ENCODE data around the gene BAZ1A. TPM values are rescaled to one million over a fixed set of nuclear protein-coding genes. Genes with fewer than 3 reads are reported as not detected.

BAZ1A gene
- total RNA-seq, 1 experiment from 2014 or later, result 136 TPM

DNA sequence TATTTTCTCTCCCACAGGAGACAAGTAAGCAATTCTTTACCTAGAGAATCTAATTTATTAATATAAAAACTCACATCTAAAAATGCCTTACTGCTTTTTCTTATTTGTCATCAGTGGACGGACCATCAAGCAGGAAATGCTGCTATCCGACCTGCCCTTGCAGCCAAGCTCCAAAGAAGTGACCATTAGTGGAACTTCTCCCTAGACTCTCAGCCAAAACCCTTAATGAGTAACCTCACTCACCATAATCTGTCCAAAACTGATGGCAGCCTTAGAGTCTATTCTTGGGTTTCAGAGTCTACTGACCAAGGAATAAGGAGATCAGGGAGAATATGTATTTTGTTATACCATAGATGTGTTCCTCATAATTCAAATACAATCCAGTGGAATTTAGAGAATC, 99.8 kb downstream of the BAZ1A start:
- Histone ChIP-seq H3K27me3 (ENCODE audit: low read length) (no peaks in the 10 kb centered on the region), H4K20me1 (ENCODE audit: insufficient read depth, low read depth, low read length) (no peaks in the 10 kb centered on the region), H3K27ac (ENCODE audit: low read length) (no peak overlapping the region), H3K9ac (ENCODE audit: low read length) (no peak overlapping the region), H3K9me3 (ENCODE audit: low read length) (no peaks in the 10 kb centered on the region), H3K9me2 (replicated peaks; ENCODE audit: insufficient read depth, low read length) (no peaks in the 10 kb centered on the region), H3K4me2 (ENCODE audit: low read depth, low read length, poor library complexity, severe bottlenecking) (no peak overlapping the region), H3K4me3 (ENCODE audit: low read length) (no peak overlapping the region), H2AFZ (ENCODE audit: low read length) (no peak overlapping the region), H3K79me2 (ENCODE audit: low read length) (peaks cover 24% of the 10 kb centered on the region), H3K36me3 (ENCODE audit: insufficient read depth, low read length) (peaks cover 71% of the 10 kb centered on the region), H3K4me1 (ENCODE audit: low read length) (no peaks in the 10 kb centered on the region)
- DNase-seq, result no peak

DNA sequence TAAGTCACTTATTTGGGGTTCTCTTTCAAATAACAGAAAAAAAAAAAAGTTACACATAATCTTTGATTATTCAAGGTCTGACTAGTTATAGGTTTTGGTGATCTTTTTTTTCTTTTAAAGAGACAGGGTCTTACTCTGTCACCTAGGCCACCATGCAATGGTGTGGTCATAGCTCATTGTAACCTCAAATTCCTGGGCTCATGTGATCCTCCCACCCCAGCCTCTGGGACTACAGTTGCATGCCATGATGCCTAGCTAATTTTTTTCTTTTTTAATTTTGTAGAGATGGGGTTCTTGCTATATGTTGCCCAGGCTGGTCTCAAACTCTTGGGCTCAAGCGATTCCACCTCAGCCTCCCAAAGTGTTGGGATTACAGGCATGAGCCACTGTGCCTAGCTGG, 104.3 kb downstream of the BAZ1A start:
- Histone ChIP-seq H3K36me3 (ENCODE audit: insufficient read depth, low read length) (peaks cover 62% of the 10 kb centered on the region; the same call in 1 of the 2 replicates), H3K4me2 (ENCODE audit: low read depth, low read length, poor library complexity, severe bottlenecking) (no peak overlapping the region), H4K20me1 (ENCODE audit: insufficient read depth, low read depth, low read length) (no peaks in the 10 kb centered on the region), H3K4me1 (ENCODE audit: low read length) (peaks cover 38% of the 10 kb centered on the region), H3K27ac (ENCODE audit: low read length) (no peak overlapping the region), H3K27me3 (ENCODE audit: low read length) (no peaks in the 10 kb centered on the region), H3K9me2 (replicated peaks; ENCODE audit: insufficient read depth, low read length) (no peaks in the 10 kb centered on the region), H2AFZ (ENCODE audit: low read length) (no peak overlapping the region), H3K4me3 (ENCODE audit: low read length) (no peak overlapping the region), H3K9ac (ENCODE audit: low read length) (no peak overlapping the region), H3K9me3 (ENCODE audit: low read length) (no peaks in the 10 kb centered on the region), H3K79me2 (ENCODE audit: low read length) (peaks cover 42% of the 10 kb centered on the region)
- no peak for DNase-seq

DNA sequence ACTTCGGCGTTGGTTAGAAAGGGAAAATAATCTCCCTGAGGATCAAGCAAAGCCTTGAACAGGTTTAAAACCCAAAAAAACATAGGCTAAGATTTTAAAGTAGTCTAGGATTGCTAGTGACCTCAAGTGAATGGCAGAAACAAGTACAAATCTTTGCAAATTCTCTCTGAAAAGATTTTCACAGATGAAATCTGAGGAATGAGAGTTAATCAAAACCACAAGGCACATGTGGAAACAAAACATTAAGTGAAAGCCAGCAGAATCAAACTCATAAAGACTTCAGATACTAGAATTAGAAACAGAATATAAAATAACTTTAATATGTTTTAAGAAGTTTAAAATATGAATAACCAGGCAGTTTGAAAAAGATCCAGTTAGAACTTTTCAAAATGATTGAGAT, 108.6 kb downstream of the BAZ1A start:
- H3K9me2 ChIP-seq (replicated peaks; ENCODE audit: insufficient read depth, low read length), result no peaks in the 10 kb centered on the region
- H3K27me3 ChIP-seq (ENCODE audit: low read length), result no peaks in the 10 kb centered on the region
- H3K9me3 ChIP-seq (ENCODE audit: low read length), result no peaks in the 10 kb centered on the region
- no peak for DNase-seq
- no peak overlapping the region for H2AFZ ChIP-seq (ENCODE audit: low read length)
- no peak overlapping the region for H3K9ac ChIP-seq (ENCODE audit: low read length)
- peaks cover 68% of the 10 kb centered on the region for H3K36me3 ChIP-seq (ENCODE audit: insufficient read depth, low read length)
- no peak overlapping the region for H3K4me3 ChIP-seq (ENCODE audit: low read length)
- peak overlapping the region; percentile 29 for H3K4me2 ChIP-seq (ENCODE audit: low read depth, low read length, poor library complexity, severe bottlenecking)
- H3K79me2 ChIP-seq (ENCODE audit: low read length), result peaks cover 42% of the 10 kb centered on the region
- H4K20me1 ChIP-seq (ENCODE audit: insufficient read depth, low read depth, low read length), result no peaks in the 10 kb centered on the region
- H3K27ac ChIP-seq (ENCODE audit: low read length), result peak overlapping the region; percentile 46
- H3K4me1 ChIP-seq (ENCODE audit: low read length), result peaks cover 49% of the 10 kb centered on the region

DNA sequence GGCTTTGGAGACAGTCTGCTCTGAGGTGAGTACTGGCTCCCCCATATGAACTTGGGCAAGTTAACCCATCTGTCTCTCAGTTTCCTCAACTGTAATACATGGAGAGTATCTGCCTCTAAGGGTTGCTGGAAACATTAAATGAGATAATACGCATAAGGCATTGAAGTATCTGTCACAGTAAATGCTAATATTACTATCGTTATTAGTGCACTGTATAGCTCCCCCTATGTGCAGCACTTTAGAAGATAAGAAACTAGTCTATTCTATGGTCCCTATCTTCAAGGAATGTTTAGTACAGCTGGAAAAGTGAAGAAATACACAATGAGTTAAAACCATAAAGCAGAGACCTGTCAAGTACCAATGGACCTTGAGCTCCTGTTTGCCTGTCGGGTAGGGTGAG, 109.1 kb downstream of the BAZ1A start:
- peaks cover 73% of the 10 kb centered on the region for H3K36me3 ChIP-seq (ENCODE audit: insufficient read depth, low read length)

DNA sequence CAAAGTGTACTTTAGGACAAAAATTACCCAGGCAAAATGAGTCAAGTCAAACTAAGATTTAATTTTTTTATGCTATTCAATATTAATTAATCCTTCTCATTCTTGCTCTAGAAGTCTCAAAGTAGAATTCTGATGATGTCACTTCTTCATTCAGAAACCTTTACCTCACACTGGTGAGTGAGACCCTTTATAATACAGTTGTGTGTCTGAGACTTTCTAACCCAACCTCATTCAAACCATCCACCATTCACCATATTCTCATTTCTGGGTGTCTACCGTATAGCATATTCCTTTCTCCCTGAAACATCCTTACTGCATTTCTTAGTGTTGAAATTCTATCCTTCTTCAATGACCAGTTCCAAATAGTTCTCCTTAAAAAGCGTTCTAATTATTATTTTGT, 119.9 kb downstream of the BAZ1A start:
- Histone ChIP-seq H3K4me2 (ENCODE audit: low read depth, low read length, poor library complexity, severe bottlenecking) (no peak overlapping the region), H3K4me1 (ENCODE audit: low read length) (no peaks in the 10 kb centered on the region), H3K27ac (ENCODE audit: low read length) (no peak overlapping the region), H2AFZ (ENCODE audit: low read length) (no peak overlapping the region), H3K9me2 (replicated peaks; ENCODE audit: insufficient read depth, low read length) (no peaks in the 10 kb centered on the region), H4K20me1 (ENCODE audit: insufficient read depth, low read depth, low read length) (no peaks in the 10 kb centered on the region), H3K27me3 (ENCODE audit: low read length) (no peaks in the 10 kb centered on the region), H3K79me2 (ENCODE audit: low read length) (no peaks in the 10 kb centered on the region), H3K9ac (ENCODE audit: low read length) (no peak overlapping the region), H3K9me3 (ENCODE audit: low read length) (no peaks in the 10 kb centered on the region), H3K36me3 (ENCODE audit: insufficient read depth, low read length) (peaks cover 48% of the 10 kb centered on the region), H3K4me3 (ENCODE audit: low read length) (no peak overlapping the region)
- DNase-seq, result no peak

More for the DNA sequence above, 109.1 kb downstream of the BAZ1A start:
- H3K27me3 ChIP-seq (ENCODE audit: low read length), result no peaks in the 10 kb centered on the region
- no peaks in the 10 kb centered on the region for H3K9me2 ChIP-seq (replicated peaks; ENCODE audit: insufficient read depth, low read length)
- H3K27ac ChIP-seq (ENCODE audit: low read length), result peak overlapping the region; percentile 46
- H3K9me3 ChIP-seq (ENCODE audit: low read length), result no peaks in the 10 kb centered on the region
- H3K79me2 ChIP-seq (ENCODE audit: low read length), result peaks cover 44% of the 10 kb centered on the region
- H4K20me1 ChIP-seq (ENCODE audit: insufficient read depth, low read depth, low read length), result no peaks in the 10 kb centered on the region
- peak; percentile 45 for DNase-seq
- no peak overlapping the region for H3K9ac ChIP-seq (ENCODE audit: low read length)
- H3K4me1 ChIP-seq (ENCODE audit: low read length), result peaks cover 49% of the 10 kb centered on the region
- no peak overlapping the region for H3K4me3 ChIP-seq (ENCODE audit: low read length)
- H3K4me2 ChIP-seq (ENCODE audit: low read depth, low read length, poor library complexity, severe bottlenecking), result peak overlapping the region; percentile 29
- H2AFZ ChIP-seq (ENCODE audit: low read length), result no peak overlapping the region

DNA sequence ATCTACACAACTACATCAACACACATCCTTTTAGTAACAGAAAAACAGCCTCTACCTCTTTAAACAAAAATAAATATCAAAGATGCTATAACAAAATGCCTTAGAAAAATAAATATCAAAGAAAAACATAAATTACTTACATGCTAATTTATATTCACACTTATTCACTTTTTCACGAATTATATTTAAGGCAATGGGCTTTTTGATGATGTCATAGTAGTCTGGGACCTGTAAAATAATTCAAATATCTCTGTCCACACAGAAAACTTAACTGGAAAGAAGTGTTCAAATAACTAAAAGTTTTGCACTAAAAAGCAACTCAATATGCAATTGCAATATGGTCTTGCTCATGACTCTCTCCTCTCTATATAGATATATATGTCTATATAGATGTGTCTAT, 120.5 kb downstream of the BAZ1A start:
- no peaks in the 10 kb centered on the region for H3K4me1 ChIP-seq (ENCODE audit: low read length)
- no peak overlapping the region for H3K9ac ChIP-seq (ENCODE audit: low read length)
- H3K79me2 ChIP-seq (ENCODE audit: low read length), result no peaks in the 10 kb centered on the region
- no peaks in the 10 kb centered on the region for H3K9me3 ChIP-seq (ENCODE audit: low read length)
- H3K27ac ChIP-seq (ENCODE audit: low read length), result no peak overlapping the region
- peaks cover 44% of the 10 kb centered on the region for H3K36me3 ChIP-seq (ENCODE audit: insufficient read depth, low read length)
- no peak overlapping the region for H2AFZ ChIP-seq (ENCODE audit: low read length)
- H4K20me1 ChIP-seq (ENCODE audit: insufficient read depth, low read depth, low read length), result no peaks in the 10 kb centered on the region
- no peak overlapping the region for H3K4me3 ChIP-seq (ENCODE audit: low read length)
- no peak overlapping the region for H3K4me2 ChIP-seq (ENCODE audit: low read depth, low read length, poor library complexity, severe bottlenecking)
- H3K27me3 ChIP-seq (ENCODE audit: low read length), result no peaks in the 10 kb centered on the region
- DNase-seq, result no peak
- no peaks in the 10 kb centered on the region for H3K9me2 ChIP-seq (replicated peaks; ENCODE audit: insufficient read depth, low read length)

DNA sequence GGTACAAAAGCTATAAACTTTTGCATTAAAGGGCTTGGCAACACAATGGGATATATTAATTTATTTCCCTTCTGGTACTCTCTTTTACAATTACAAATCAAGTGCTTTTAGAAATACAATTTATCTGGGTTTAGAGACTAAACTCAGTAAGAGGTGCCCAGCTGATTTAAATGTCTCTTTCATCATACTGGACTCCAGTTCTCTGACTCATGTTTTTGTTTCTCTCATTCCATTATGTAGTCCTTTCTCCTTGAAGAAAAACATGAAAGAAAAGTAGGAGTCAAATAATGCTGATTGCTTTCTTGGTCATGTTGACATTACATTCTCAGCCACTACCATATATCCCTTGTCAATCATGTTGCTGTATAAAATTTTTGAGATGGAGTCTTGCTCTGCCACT, 124.5 kb downstream of the BAZ1A start:
- no peak overlapping the region for H3K4me2 ChIP-seq (ENCODE audit: low read depth, low read length, poor library complexity, severe bottlenecking)
- H3K4me3 ChIP-seq (ENCODE audit: low read length), result no peak overlapping the region
- H3K9me2 ChIP-seq (replicated peaks; ENCODE audit: insufficient read depth, low read length), result no peaks in the 10 kb centered on the region
- no peak overlapping the region for H3K27ac ChIP-seq (ENCODE audit: low read length)
- H3K9me3 ChIP-seq (ENCODE audit: low read length), result no peaks in the 10 kb centered on the region
- no peaks in the 10 kb centered on the region for H4K20me1 ChIP-seq (ENCODE audit: insufficient read depth, low read depth, low read length)
- H2AFZ ChIP-seq (ENCODE audit: low read length), result no peak overlapping the region
- no peaks in the 10 kb centered on the region for H3K27me3 ChIP-seq (ENCODE audit: low read length)
- peaks cover 33% of the 10 kb centered on the region for H3K36me3 ChIP-seq (ENCODE audit: insufficient read depth, low read length)
- no peaks in the 10 kb centered on the region for H3K79me2 ChIP-seq (ENCODE audit: low read length)
- DNase-seq, result no peak
- H3K4me1 ChIP-seq (ENCODE audit: low read length), result no peaks in the 10 kb centered on the region
- no peak overlapping the region for H3K9ac ChIP-seq (ENCODE audit: low read length)

DNA sequence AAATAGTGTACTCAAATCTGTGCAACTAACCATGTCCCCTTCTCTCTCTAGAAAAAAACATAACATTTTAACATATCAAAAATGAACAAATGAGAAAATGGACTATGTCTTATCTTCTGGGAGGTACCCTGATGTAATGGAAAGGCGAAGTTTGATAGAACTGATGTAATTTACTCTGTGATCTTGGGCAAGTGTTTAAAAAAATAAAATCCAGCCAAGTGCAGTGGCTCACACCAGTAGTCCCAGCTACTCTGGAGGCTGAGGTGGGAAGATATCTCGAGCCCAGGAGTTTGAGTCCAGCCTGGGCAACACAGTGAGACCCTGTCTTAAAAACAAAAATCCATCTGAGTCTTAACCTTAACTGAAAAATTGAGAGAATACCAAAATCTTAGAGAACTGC, 124.9 kb downstream of the BAZ1A start:
- peaks cover 28% of the 10 kb centered on the region for H3K36me3 ChIP-seq (ENCODE audit: insufficient read depth, low read length)
- no peaks in the 10 kb centered on the region for H3K9me3 ChIP-seq (ENCODE audit: low read length)
- no peak overlapping the region for H3K27ac ChIP-seq (ENCODE audit: low read length)
- H3K4me2 ChIP-seq (ENCODE audit: low read depth, low read length, poor library complexity, severe bottlenecking), result no peak overlapping the region
- H3K9me2 ChIP-seq (replicated peaks; ENCODE audit: insufficient read depth, low read length), result no peaks in the 10 kb centered on the region
- no peaks in the 10 kb centered on the region for H3K4me1 ChIP-seq (ENCODE audit: low read length)
- no peaks in the 10 kb centered on the region for H4K20me1 ChIP-seq (ENCODE audit: insufficient read depth, low read depth, low read length)
- DNase-seq, result no peak
- H3K27me3 ChIP-seq (ENCODE audit: low read length), result no peaks in the 10 kb centered on the region
- no peak overlapping the region for H2AFZ ChIP-seq (ENCODE audit: low read length)
- H3K9ac ChIP-seq (ENCODE audit: low read length), result no peak overlapping the region
- no peaks in the 10 kb centered on the region for H3K79me2 ChIP-seq (ENCODE audit: low read length)
- no peak overlapping the region for H3K4me3 ChIP-seq (ENCODE audit: low read length)

DNA sequence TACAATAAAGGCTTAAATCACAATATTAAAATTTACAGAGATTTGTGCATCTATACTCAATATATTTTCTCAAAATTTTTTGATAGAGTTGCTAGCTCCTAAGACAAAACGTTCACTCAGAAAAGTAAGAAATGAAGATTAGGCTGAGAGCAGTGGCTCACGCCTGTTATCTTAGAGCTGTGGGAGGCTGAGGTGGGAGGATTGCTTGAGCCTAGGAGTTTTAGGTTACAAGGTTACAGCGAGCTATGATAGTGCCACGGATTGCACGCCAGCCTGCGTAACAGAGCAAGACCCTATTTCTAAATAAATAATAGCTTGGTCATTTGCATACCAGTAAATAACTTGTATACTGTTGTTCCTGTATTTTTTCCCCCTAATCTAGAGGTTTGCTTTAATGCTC, 125.8 kb downstream of the BAZ1A start:
- Histone ChIP-seq H3K27me3 (ENCODE audit: low read length) (no peaks in the 10 kb centered on the region), H2AFZ (ENCODE audit: low read length) (no peak overlapping the region), H4K20me1 (ENCODE audit: insufficient read depth, low read depth, low read length) (no peaks in the 10 kb centered on the region), H3K27ac (ENCODE audit: low read length) (no peak overlapping the region), H3K9ac (ENCODE audit: low read length) (no peak overlapping the region), H3K4me1 (ENCODE audit: low read length) (no peaks in the 10 kb centered on the region), H3K9me2 (replicated peaks; ENCODE audit: insufficient read depth, low read length) (no peaks in the 10 kb centered on the region), H3K4me2 (ENCODE audit: low read depth, low read length, poor library complexity, severe bottlenecking) (no peak overlapping the region), H3K4me3 (ENCODE audit: low read length) (no peak overlapping the region), H3K36me3 (ENCODE audit: insufficient read depth, low read length) (peaks cover 21% of the 10 kb centered on the region), H3K79me2 (ENCODE audit: low read length) (no peaks in the 10 kb centered on the region), H3K9me3 (ENCODE audit: low read length) (no peaks in the 10 kb centered on the region)
- DNase-seq, result no peak

Data from Karpas-422 (cell line).